ENCODE results near the gene ANKRD40.
A peak's percentile ranks its signal among the peaks of the same experiment; 100 is the strongest.

Gene ANKRD40

DNA sequence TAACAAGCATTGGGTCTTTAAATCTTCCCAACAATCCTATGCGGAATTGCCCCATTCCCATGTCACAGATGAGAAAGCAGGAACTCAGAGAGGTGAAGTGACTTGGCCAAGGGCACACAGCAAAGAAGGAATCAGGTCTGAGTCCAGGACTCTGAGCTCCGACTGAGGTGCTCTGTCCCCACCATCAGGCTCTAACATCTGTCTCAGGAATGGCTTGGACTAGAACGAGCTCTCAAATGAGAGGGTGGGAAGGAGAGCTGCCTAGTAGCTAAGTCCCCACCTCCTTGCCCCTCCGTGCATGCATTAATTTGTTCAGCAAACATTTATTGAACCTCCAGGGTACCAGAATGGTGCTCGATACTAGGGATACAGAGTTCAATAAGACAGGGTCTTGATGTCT lies 46.4 kb downstream of the ANKRD40 start (continued):
- TF ChIP-seq CREB5 (CRISPR knock-in tag; IDR thresholded peaks at IDR 0.05; ENCODE audit: low read depth) (no peak), ZFP30 (CRISPR knock-in tag; IDR thresholded peaks at IDR 0.05) (no peak), OSR1 (CRISPR knock-in tag; IDR thresholded peaks at IDR 0.05) (no peak), ZFP3 (CRISPR knock-in tag; IDR thresholded peaks at IDR 0.05) (no peak), PATZ1 (CRISPR knock-in tag; IDR thresholded peaks at IDR 0.05; ENCODE audit: borderline replicate concordance) (no peak)

DNA sequence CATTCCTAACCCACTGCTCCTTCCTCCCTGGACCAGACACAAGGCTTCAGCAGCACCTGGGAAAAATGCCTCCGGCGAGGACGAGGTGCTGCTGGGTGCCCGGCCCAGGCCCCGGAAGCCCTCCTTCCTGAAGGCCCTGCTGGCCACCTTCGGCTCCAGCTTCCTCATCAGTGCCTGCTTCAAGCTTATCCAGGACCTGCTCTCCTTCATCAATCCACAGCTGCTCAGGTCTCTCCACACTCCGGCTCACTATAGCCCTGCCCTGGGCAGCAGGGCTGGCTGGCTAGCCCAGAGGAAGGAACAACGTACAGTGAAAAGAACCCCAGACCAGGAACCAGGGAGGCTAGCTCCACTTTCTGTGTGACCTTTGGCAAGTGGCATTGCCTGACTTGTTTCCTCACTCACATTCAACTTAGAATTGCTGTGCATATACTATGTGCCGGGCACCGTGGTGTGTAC lies 46.8 kb downstream of the ANKRD40 start:
- ATAC-seq = peak; percentile 4
- no peak for TF ChIP-seq SNAI2 (CRISPR knock-in tag; IDR thresholded peaks at IDR 0.05)
- TF ChIP-seq RARB (CRISPR knock-in tag; IDR thresholded peaks at IDR 0.05) = no peak
- TF ChIP-seq ARNTL (CRISPR knock-in tag; IDR thresholded peaks at IDR 0.05; ENCODE audit: borderline replicate concordance, low read depth) = no peak
- TF ChIP-seq, protein P1, sequence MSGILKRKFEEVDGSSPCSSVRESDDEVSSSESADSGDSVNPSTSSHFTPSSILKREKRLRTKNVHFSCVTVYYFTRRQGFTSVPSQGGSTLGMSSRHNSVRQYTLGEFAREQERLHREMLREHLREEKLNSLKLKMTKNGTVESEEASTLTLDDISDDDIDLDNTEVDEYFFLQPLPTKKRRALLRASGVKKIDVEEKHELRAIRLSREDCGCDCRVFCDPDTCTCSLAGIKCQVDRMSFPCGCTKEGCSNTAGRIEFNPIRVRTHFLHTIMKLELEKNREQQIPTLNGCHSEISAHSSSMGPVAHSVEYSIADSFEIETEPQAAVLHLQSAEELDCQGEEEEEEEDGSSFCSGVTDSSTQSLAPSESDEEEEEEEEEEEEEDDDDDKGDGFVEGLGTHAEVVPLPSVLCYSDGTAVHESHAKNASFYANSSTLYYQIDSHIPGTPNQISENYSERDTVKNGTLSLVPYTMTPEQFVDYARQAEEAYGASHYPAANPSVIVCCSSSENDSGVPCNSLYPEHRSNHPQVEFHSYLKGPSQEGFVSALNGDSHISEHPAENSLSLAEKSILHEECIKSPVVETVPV (CRISPR knock-in tag; IDR thresholded peaks at IDR 0.05) = no peak
- no peak for TF ChIP-seq ZNF8 (CRISPR knock-in tag; IDR thresholded peaks at IDR 0.05)
- TF ChIP-seq TCF4 (CRISPR knock-in tag; IDR thresholded peaks at IDR 0.05; ENCODE audit: borderline replicate concordance) = no peak
- TF ChIP-seq CREB5 (CRISPR knock-in tag; IDR thresholded peaks at IDR 0.05; ENCODE audit: low read depth) = no peak
- TF ChIP-seq, protein P2, sequence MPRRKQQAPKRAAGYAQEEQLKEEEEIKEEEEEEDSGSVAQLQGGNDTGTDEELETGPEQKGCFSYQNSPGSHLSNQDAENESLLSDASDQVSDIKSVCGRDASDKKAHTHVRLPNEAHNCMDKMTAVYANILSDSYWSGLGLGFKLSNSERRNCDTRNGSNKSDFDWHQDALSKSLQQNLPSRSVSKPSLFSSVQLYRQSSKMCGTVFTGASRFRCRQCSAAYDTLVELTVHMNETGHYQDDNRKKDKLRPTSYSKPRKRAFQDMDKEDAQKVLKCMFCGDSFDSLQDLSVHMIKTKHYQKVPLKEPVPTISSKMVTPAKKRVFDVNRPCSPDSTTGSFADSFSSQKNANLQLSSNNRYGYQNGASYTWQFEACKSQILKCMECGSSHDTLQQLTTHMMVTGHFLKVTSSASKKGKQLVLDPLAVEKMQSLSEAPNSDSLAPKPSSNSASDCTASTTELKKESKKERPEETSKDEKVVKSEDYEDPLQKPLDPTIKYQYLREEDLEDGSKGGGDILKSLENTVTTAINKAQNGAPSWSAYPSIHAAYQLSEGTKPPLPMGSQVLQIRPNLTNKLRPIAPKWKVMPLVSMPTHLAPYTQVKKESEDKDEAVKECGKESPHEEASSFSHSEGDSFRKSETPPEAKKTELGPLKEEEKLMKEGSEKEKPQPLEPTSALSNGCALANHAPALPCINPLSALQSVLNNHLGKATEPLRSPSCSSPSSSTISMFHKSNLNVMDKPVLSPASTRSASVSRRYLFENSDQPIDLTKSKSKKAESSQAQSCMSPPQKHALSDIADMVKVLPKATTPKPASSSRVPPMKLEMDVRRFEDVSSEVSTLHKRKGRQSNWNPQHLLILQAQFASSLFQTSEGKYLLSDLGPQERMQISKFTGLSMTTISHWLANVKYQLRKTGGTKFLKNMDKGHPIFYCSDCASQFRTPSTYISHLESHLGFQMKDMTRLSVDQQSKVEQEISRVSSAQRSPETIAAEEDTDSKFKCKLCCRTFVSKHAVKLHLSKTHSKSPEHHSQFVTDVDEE (CRISPR knock-in tag; IDR thresholded peaks at IDR 0.05) = no peak
- no peak for TF ChIP-seq ZNF565 (CRISPR knock-in tag; conservative IDR thresholded peaks at IDR 0.05; ENCODE audit: low read depth)
- no peak for TF ChIP-seq ZFP30 (CRISPR knock-in tag; IDR thresholded peaks at IDR 0.05)
- TF ChIP-seq PPARA (CRISPR knock-in tag; IDR thresholded peaks at IDR 0.05; ENCODE audit: borderline replicate concordance) = no peak
- TF ChIP-seq ISL1 (CRISPR knock-in tag; IDR thresholded peaks at IDR 0.05) = no peak
- TF ChIP-seq ZC3H10 (CRISPR knock-in tag; IDR thresholded peaks at IDR 0.05) = no peak
- no peak for TF ChIP-seq PATZ1 (CRISPR knock-in tag; IDR thresholded peaks at IDR 0.05; ENCODE audit: borderline replicate concordance)
- TF ChIP-seq, protein P3, sequence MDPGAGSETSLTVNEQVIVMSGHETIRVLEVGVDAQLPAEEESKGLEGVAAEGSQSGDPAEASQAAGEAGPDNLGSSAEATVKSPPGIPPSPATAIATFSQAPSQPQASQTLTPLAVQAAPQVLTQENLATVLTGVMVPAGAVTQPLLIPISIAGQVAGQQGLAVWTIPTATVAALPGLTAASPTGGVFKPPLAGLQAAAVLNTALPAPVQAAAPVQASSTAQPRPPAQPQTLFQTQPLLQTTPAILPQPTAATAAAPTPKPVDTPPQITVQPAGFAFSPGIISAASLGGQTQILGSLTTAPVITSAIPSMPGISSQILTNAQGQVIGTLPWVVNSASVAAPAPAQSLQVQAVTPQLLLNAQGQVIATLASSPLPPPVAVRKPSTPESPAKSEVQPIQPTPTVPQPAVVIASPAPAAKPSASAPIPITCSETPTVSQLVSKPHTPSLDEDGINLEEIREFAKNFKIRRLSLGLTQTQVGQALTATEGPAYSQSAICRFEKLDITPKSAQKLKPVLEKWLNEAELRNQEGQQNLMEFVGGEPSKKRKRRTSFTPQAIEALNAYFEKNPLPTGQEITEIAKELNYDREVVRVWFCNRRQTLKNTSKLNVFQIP (CRISPR knock-in tag; IDR thresholded peaks at IDR 0.05; ENCODE audit: borderline replicate concordance, low read depth) = no peak
- no peak for TF ChIP-seq BACH2 (CRISPR knock-in tag; IDR thresholded peaks at IDR 0.05; ENCODE audit: borderline replicate concordance)
- TF ChIP-seq TOX (CRISPR knock-in tag; IDR thresholded peaks at IDR 0.05; ENCODE audit: borderline replicate concordance) = no peak
- TF ChIP-seq GLIS3 (CRISPR knock-in tag; IDR thresholded peaks at IDR 0.05) = no peak

Measured in SK-N-SH treated with all-trans-retinoic acid at 6 μM for 48 hours (cell line).